AG08395 (cell line): ENCODE measurements around the gene ZHX3.
"Not testable (repeated sequence)": the region's sequence is repeated elsewhere in the genome, so short reads cannot be mapped to it uniquely, and the experiment has no call there.

Experiments
- DNase-seq: peaks from one replicate; pipeline ENCODE4 v3.0.0; 2012; ENCODE audit warnings: mixed read lengths, low spot score

ZHX3 gene

GRCh38 chr20:41256516-41256915 lies 61.0 kb downstream of the ZHX3 start:
- no peak for DNase-seq

- DNase-seq, result no peak
These were observed 61.9 kb downstream of the ZHX3 start for GRCh38 chr20:41255655-41256054.

- DNase-seq, result peak; percentile 82
These were observed 67.9 kb downstream of the ZHX3 start for GRCh38 chr20:41249411-41250281.

- no peak for DNase-seq
These were observed 69.0 kb downstream of the ZHX3 start for GRCh38 chr20:41248368-41249024.

- no peak for DNase-seq
These were observed 69.8 kb downstream of the ZHX3 start for GRCh38 chr20:41247523-41248367.

- no peak for DNase-seq
These were observed 72.3 kb downstream of the ZHX3 start for GRCh38 chr20:41245086-41245707.

GRCh38 chr20:41242807-41243206 lies 74.7 kb downstream of the ZHX3 start:
- DNase-seq, result no peak

GRCh38 chr20:41242352-41242751 lies 75.2 kb downstream of the ZHX3 start:
- DNase-seq, result no peak

- not testable (repeated sequence) for DNase-seq
These were observed 80.3 kb downstream of the ZHX3 start for GRCh38 chr20:41237233-41237632.

- DNase-seq, result not testable (repeated sequence)
These were observed 80.7 kb downstream of the ZHX3 start for GRCh38 chr20:41236818-41237217.

- DNase-seq, result no peak
These were observed 83.0 kb downstream of the ZHX3 start for GRCh38 chr20:41234546-41234945.

- no peak for DNase-seq
These were observed 83.5 kb downstream of the ZHX3 start for GRCh38 chr20:41234041-41234440.

GRCh38 chr20:41232973-41233926 lies 84.3 kb downstream of the ZHX3 start:
- DNase-seq, result peak; percentile 90

- no peak for DNase-seq
These were observed 86.4 kb downstream of the ZHX3 start for GRCh38 chr20:41231136-41231535.

GRCh38 chr20:41230136-41230535 lies 87.4 kb downstream of the ZHX3 start:
- DNase-seq, result no peak

- DNase-seq, result no peak
These were observed 88.3 kb downstream of the ZHX3 start for GRCh38 chr20:41229259-41229658.

- no peak for DNase-seq
These were observed 88.7 kb downstream of the ZHX3 start for GRCh38 chr20:41228858-41229257.

- no peak for DNase-seq
These were observed 91.1 kb downstream of the ZHX3 start for GRCh38 chr20:41226426-41226825.

- DNase-seq, result no peak
These were observed 92.4 kb downstream of the ZHX3 start for GRCh38 chr20:41225091-41225490.

GRCh38 chr20:41224281-41224680 lies 93.2 kb downstream of the ZHX3 start:
- no peak for DNase-seq

- no peak for DNase-seq
These were observed 94.4 kb downstream of the ZHX3 start for GRCh38 chr20:41223112-41223511.
